Peyer's patch (tissue), 4 donors: ENCODE measurements around the gene PDE11A. TPM values are rescaled to one million over a fixed set of nuclear protein-coding genes. Genes with fewer than 3 reads are reported as not detected.
A peak's percentile ranks its signal among the peaks of the same experiment; 100 is the strongest.

Experiments used
- DNase-seq, 3 donors: peaks; one replicate each; pipeline ENCODE4 v3.0.0-alpha.2; 2017 to 2019
- H3K27ac ChIP-seq, 4 donors: fragments of 200-600 bp; sonication (generic); one replicate each; pipeline ENCODE4 v1.5.1; 2016 to 2019
- H3K27me3 ChIP-seq, 2 donors: fragments of 200-600 bp; sonication (generic); one replicate each; pipeline ENCODE4 v1.5.1; 2019
- H3K36me3 ChIP-seq, 3 donors: fragments of 200-600 bp; sonication (generic); one replicate each; pipeline ENCODE4 v1.5.1; 2016 to 2019
- H3K4me1 ChIP-seq, 4 donors: fragments of 200-600 bp; sonication (generic); one replicate each; pipeline ENCODE4 v1.5.1; 2016 to 2019
- H3K4me3 ChIP-seq, 4 donors: fragments of 200-600 bp; sonication (generic); 1 replicate in 3 of 4; 2 replicates in 1 of 4; pipeline ENCODE4 v1.5.1; 2016 to 2019; ENCODE audit warnings: mild to moderate bottlenecking in 1 of 4
- H3K9me3 ChIP-seq, 4 donors: fragments of 200-600 bp; sonication (generic); one replicate each; pipeline ENCODE4 v1.5.1; 2016 to 2019; ENCODE audit warnings: mild to moderate bottlenecking in 1 of 4
- CTCF ChIP-seq, 6 experiments: fragments of 450-650 bp in 4 of 6; fragments of 200-600 bp in 2 of 6; sonication (generic) in 1 of 6; IDR thresholded peaks; one replicate each; pipeline ENCODE4 v1.5.1; 2017 to 2019; ENCODE audit warnings: antibody characterized with exemption in 6 of 6, mild to moderate bottlenecking in 3 of 6, moderate library complexity in 1 of 6
- POLR2A ChIP-seq, 2 donors: fragments of 450-650 bp; IDR thresholded peaks; one replicate each; pipeline ENCODE4 v1.5.1; 2017; ENCODE audit warnings: antibody characterized with exemption in 2 of 2, mild to moderate bottlenecking in 2 of 2, moderate library complexity in 2 of 2
- total RNA-seq, 4 donors: library from RNA; depleted of rRNA; stranded (reverse); fragments of >200 nt; gene quantifications; one replicate each; pipeline ENCODE4 v1.1.0, GENCODE V29; 2016

Gene PDE11A
- total RNA-seq, 4 donors from 2014 or later = 1.6 to 2.1 (median 1.7) TPM

GRCh38 chr2:177754492-177754873 lies 318.1 kb downstream of the PDE11A start:
- H3K4me1 ChIP-seq = peaks cover 0 to 4% (median 0%) of the 10 kb centered on the region in 4 donors
- no peak overlapping the region for H3K4me3 ChIP-seq
- no peaks in the 10 kb centered on the region for H3K27me3 ChIP-seq
- peak overlapping the region in 2 of 4 donors; percentile 67 to 75 for H3K27ac ChIP-seq
- no peak for DNase-seq
- no peaks in the 10 kb centered on the region for H3K36me3 ChIP-seq
- no peaks in the 10 kb centered on the region for H3K9me3 ChIP-seq
- TF ChIP-seq CTCF (IDR thresholded peaks at IDR 0.05) (no peak), POLR2A (IDR thresholded peaks at IDR 0.05) (no peak)

GRCh38 chr2:177753682-177754491 lies 318.7 kb downstream of the PDE11A start:
- Histone ChIP-seq H3K4me3 (no peak overlapping the region), H3K27me3 (no peaks in the 10 kb centered on the region), H3K9me3 (no peaks in the 10 kb centered on the region), H3K4me1 (peaks cover 0 to 4% (median 0%) of the 10 kb centered on the region in 4 donors), H3K27ac (peak overlapping the region in 2 of 4 donors; percentile 67 to 75), H3K36me3 (no peaks in the 10 kb centered on the region)
- TF ChIP-seq CTCF (IDR thresholded peaks at IDR 0.05) = no peak
- no peak for TF ChIP-seq POLR2A (IDR thresholded peaks at IDR 0.05)
- peak; percentile 31 to 74 (median 53) for DNase-seq

- H3K9me3 ChIP-seq = no peaks in the 10 kb centered on the region
These were observed 324.2 kb downstream of the PDE11A start for GRCh38 chr2:177748360-177748759.

GRCh38 chr2:177747384-177747783 lies 325.2 kb downstream of the PDE11A start:
- no peak overlapping the region for H3K27ac ChIP-seq
- no peaks in the 10 kb centered on the region for H3K27me3 ChIP-seq
- no peaks in the 10 kb centered on the region for H3K4me1 ChIP-seq
- H3K9me3 ChIP-seq = no peaks in the 10 kb centered on the region
- no peak for DNase-seq
- no peaks in the 10 kb centered on the region for H3K36me3 ChIP-seq
- H3K4me3 ChIP-seq = no peak overlapping the region
- no peak for TF ChIP-seq CTCF (IDR thresholded peaks at IDR 0.05)
- no peak for TF ChIP-seq POLR2A (IDR thresholded peaks at IDR 0.05)

More at GRCh38 chr2:177748360-177748759, 324.2 kb downstream of the PDE11A start:
- Histone ChIP-seq H3K36me3 (no peaks in the 10 kb centered on the region), H3K4me1 (no peaks in the 10 kb centered on the region), H3K27ac (no peak overlapping the region), H3K4me3 (no peak overlapping the region), H3K27me3 (no peaks in the 10 kb centered on the region)
- no peak for DNase-seq
- no peak for TF ChIP-seq POLR2A (IDR thresholded peaks at IDR 0.05)
- TF ChIP-seq CTCF (IDR thresholded peaks at IDR 0.05) = no peak

- Histone ChIP-seq H3K27me3 (no peaks in the 10 kb centered on the region), H3K9me3 (no peaks in the 10 kb centered on the region), H3K36me3 (no peaks in the 10 kb centered on the region), H3K4me3 (no peak overlapping the region), H3K4me1 (no peaks in the 10 kb centered on the region), H3K27ac (no peak overlapping the region)
- no peak for DNase-seq
- TF ChIP-seq POLR2A (IDR thresholded peaks at IDR 0.05) (no peak), CTCF (IDR thresholded peaks at IDR 0.05) (no peak)
These were observed 326.2 kb downstream of the PDE11A start for GRCh38 chr2:177746358-177746757.
